GM18520 (cell line): ENCODE data around the gene CD276.

ENCODE experiments used
- ATAC-seq: cut with Tn5 transposase; IDR thresholded peaks from one replicate; pipeline ENCODE4 v1.9.1; 2021; ENCODE audit not compliant: unreplicated experiment

The CD276 gene

DNA sequence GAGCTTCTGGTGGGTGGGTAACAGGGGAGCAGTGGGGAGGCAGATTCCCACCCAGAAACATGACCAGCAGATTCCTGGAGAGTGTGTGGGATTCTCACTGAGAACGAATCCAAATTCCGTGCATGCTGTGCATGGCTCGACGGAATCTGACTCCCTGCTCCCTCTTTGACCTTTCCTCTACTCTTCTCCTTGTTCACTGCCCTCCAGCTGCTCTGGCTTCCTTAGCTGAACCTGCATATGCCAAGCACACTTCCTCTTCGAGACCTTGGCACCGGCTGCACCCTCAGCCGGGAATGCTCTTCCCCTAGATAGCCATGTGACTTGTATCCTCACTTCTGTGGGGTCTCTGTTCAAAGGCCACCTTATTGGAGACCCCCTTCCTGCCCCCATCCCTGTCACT is 62.7 kb downstream of the CD276 start:
- no peak for ATAC-seq

DNA sequence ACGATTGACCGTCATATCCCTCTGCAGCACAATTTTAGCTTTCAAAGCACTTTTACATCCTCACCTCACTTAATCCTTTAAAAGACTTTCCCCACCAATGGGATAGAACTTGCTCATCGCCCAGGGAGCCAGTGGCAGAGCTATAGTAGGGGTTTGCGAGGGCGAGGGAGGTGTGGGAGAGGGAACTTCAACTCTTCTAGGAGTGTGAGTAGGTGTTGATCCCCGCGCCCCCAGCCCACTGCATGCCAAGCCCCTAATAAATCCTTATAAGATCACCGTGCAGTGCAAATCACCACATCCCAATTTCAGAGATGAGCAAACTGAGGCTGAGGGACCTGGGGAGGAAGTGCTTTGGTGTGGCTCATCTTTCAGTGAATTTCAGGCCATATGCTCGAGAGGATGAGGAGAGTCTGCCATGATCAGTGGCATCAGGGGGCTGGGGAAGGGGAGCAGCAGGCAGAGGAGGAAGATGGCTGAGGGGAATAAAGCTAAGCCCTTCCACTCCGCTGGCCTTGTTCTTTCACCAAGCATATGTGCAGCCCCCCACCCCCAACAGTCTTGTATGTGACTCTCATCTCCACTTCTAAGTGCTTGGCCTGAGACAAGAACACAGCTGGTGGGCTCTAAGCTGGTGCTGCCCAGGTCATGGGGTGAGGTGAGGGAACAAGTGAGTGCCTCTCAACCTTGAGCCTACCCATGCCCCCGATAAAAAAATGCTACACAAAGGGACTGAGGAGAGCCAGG is 63.8 kb downstream of the CD276 start:
- no peak for ATAC-seq

DNA sequence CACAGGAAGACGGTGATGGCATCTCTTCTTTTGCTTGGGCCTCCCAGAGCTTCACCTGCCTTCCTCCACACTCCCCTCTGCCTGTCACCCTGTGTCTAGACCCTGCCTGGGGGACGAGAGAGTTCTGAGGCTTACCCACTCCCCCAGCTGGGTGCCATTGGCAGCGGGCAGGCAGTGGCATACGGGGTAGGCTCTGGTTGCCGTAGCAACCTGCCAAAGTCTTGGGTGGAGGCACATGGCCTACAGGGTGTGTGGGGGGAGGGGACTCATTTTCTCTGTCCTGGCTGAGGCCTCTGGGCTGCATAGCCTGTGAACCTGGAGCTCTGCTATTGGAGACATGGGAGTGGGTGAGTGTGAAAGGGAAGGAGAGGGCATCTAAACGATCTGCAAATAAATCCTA is 64.5 kb downstream of the CD276 start:
- ATAC-seq = no peak

DNA sequence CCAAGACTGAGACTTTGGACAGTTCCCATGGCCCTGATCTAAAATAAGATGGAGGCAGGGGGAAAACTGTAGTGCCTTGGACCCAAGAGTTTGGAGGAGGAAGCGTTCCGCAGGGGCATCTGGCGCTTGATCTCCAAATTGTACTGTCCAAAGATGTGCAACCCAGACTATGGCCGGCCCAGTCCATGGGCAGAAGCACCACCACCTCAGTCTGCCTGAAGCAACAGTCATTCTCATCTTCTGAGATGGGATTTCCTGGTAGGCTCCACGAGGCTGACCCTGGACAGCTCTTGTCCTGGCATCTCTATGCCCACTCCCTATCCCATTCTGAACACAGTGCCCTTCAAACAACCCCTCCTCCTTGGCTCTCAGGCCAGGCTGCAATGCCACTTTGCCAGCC is 65.3 kb downstream of the CD276 start:
- ATAC-seq = no peak

DNA sequence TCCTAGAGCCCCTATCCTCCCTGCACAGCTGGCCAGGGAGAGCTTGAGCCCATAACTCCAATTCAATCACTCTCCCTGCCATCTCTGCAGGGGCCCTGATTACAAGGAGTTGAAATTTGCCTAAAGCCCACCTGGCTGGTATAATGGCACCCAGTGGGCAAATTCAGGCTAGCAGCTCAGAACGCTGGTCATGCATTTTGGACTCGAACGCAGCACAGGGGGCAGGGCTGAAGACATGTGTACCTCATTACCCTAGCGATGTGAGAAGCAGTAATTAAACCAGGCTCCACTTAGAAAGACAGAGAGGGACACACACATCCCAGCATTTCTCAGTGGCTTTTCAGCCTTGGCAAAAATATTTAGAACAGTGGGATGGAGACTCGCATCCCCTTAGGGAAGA is 65.8 kb downstream of the CD276 start:
- ATAC-seq = no peak

DNA sequence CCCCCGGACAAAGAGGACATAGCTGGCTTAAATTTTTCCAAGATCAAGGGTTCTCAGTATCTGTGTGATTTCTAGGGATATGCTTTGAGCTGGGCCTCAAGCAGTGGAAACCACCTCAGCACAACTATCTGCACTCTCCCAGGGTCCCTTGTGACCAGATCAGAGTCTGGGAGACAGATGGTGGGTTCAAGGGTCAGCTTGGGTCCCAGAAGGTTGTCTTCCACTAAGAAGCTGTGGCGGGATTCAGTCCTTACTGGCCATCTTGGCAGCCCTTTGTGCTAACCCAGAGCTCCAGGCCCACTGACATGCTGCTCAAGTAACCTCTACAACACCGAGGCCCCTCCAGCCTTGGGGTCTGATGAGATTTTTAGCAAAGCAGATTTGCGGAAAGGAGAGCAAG is 66.3 kb downstream of the CD276 start:
- no peak for ATAC-seq

DNA sequence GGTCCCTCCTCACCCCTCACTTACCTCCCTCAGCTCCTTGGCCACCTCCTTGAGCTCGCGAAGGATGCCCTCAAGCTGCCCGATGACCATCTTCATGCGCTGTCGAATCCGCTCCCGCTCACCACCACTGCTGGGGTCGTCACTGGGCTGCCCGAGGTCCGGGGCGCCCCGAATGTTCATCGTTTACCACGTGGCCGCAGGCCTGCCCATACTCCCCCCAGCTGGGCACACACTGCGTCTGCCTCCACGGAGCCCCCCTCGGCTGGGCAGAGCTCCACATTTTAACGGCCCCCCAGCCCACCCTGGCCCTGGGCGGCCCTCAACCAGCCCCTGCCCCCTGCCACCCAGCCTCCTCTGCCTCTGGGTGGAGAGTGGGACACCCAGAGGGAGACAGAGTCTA is 66.8 kb downstream of the CD276 start:
- no peak for ATAC-seq

DNA sequence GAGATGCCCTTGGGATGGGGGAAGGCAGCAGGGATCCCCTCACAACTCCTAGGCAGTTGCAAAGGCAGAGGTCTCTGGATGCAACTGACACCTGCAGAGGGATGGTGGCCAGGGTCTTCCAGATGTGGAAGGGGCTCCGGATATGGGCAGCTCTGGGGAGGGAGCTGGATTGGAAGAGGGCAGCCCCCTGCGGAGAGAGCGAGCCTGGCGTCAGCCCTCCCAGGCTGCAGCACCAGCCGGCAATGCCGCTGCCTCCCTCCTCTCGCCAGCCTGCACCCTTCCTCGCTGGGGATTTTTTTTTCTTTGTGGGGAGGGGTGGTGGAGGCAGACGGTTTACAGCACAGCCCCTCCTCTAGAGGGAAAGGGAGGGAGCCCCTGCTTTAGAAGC is 67.3 kb downstream of the CD276 start:
- ATAC-seq = no peak

DNA sequence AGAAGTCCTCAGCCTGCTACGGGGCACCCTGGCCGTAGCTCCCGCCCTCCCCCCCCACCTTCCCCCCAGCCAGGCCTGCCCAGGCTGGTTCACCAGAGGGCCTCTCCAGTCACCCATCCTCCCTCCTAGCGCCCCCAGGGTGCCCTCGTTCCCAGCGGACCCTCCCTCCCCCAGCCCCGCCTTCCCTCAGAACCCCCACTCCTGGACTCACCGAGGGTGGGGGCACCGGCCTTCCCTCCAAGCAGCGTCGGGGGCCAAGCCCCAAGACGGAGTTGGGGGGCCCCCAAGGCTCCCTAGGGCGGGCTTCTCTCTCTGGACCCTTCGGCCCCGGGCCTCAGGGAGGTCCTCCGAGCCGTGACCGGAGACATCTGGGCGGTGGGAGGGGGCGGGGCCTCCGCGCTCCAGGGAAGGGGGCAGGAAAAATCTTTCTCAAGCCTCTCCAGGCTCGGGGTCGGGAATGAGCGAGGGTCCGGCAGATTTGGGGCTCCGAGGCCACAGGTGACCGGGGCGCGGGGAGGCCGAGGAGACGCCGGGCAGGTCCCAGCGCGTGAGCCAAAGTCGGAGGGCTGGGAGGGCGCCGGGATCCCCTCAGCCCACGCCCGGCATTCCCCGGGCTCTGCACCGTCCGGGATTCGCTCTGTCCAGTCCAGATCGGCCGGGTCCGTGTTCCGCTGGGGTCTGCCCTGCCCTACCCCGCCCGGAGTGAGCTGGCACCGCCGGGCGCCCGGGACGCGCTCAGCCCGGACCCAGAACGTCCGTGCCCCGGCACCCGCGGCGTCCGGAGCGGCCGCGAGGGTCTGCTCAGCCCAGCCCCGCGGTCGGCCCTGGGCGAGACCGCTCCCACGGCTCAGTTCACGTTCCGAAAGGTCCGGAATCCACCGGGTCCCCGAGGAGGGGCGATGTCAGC is 68.0 kb downstream of the CD276 start:
- no peak for ATAC-seq

DNA sequence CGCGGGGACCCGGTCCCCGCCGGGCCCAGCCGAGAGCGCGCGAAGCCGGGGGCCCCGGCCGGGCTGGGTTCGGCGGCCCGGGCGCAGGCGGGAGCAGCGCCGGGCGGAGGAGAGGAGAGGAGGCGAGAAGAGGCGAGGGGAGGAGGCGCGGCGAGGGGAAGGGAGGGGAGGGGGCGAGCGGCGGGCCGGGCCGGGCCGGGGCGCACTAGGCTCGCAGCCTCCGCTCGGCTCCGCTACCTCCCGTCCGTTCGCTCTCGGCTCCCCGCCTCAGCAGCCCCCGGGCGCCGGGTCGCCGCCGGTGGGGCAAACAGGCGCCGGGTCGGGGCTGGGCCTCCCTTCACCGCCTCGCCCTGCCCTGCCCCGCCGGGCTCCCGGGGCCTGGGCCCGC is 68.6 kb downstream of the CD276 start:
- no peak for ATAC-seq

DNA sequence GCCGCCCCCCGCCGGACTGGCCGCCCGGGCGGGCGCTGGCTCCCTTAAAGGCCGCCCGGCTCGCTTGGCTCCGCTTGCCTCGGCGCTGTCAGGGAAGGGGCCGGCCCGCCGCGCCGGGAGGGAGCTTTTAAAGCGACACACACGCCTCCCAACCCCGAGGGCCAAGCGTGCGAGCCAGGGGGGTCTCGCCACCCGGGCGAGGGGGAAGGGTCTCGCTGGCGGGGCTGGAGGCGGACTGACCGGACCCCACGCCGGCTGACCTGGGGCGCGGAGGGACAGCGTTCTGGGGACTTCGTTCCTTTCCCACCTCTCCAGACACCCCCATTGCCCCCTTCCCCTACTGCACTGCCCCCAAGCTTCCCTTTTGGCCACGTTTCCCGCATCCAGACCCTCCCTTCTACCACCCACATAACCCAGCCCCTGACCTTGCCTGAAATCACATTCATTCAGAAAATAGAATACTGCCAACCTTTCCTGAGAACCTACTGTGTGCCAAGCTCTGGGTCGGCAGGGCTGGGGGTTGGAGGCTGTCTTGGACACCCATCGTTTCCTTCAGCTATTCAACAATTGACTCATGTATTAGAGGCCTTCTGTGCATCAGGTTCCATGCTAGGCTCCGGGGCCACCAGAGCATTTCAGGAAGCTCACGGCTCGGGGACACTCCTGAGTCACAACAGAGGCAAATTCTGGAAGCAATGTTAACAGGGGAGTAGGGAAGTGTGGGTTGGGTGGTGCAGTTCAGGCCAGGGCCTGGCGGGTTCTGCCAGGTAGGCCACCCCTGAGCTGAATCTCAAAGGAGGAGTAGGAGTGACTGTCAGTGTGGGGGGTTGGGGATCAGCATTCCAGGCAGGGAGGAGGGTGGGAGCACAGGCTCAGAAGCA is 69.3 kb downstream of the CD276 start, which contains the start of gene INSYN1:
Gene INSYN1 (minus strand): TSS at position 102 of the 881 bp plus-strand sequence. CDS start 2,221 bp downstream, outside the sequence.
- ATAC-seq = no peak

DNA sequence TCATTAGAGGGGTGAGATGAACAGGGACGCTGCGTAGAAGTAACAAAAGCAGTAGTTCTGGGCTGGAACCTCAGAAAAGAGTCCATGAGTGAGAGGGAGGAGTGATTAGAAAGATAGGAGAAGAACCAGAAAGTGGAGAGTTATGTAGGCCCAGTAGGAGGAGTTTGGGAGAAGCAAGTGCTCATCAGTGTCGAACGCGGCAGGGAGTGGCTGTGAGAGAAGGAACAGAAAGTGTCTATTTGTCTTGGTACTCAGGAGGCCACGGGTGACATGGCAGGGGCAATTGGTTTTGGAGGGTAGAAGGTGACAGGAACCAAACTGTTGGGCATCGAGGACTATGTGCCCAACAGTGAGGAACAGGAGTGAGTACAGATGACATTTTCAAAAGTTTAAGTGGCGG is 70.3 kb downstream of the CD276 start:
- ATAC-seq = no peak

DNA sequence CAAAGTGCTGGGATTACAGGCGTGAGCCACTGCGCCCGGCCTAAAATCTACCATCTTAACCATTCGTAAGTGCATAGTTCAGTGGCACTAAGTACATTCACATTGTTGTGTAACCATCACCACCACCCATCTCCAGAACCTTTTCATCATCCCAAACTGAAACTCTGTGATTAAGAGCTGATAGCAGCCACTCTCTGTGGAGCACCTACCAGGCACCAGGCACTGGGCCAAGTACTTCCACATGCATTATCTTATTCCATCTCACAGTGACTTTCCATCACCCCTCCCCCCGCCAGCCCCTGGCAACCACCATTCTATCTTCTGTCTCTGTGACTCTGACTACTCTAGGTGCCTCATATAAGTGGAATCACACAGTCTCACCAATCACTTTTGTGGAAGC is 71.3 kb downstream of the CD276 start:
- ATAC-seq = no peak

DNA sequence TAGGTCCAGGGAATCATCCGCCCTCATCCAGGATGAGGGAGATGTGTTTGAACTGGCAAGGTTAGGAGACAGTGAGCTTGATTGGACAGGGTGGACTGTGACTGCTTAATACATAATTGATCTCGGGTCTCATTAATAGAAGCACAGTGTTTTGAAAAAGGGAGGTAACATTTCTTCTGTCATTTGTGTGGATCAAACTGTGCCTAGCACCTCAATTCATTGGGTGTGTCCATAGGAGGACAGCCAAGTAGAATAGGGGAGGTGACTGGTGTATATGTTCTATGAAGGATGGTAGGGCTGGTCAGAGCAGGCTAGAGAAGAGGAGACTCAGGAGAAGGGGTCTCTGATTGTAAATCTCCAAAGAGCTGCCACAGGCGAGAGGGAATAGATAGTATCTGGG is 71.8 kb downstream of the CD276 start:
- ATAC-seq = no peak

DNA sequence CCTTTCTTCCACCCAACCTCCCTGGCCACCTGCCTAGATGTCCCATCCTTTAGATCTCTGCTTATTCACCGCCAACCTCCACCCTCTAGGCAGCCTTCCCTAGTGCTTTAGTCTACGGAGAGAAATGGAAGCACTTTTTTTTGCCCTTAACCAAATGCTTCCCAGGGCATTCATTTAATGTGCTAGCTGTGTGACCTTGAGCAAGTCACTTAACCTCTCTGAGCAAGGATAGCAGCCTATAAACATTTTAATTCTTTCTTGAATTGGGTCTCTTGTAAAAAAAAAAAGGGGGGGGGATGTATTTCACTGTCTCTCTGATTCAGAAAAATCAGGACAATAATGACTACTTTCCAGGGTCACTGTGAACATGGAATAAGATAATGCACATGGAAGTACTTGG is 72.2 kb downstream of the CD276 start:
- no peak for ATAC-seq

DNA sequence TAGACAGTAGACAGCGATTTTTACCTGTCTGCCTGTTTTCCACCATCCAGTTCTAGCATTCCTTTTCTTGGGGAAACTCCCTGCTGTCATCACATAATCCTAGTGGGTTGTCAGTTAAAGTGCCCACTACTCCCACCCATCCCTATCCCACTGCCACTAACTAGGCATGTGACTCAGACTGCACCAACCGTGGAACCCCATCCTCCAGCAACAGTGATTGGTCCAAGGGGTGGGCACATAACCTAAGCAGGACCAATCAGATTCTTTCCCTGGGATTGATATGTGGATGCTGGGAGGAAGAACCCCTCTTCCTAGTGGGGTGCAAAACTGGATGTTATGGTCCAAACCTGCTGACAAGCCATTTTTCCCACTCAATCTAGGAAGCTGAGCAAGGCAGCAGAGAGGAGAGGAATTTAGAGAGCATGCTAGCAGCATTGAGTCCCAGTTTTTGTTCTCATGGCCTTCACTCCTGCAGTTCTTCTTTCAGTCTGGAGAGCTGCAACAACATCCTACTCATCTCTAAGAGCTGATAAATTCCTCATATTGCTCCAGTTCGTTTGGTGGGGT is 72.8 kb downstream of the CD276 start:
- no peak for ATAC-seq

DNA sequence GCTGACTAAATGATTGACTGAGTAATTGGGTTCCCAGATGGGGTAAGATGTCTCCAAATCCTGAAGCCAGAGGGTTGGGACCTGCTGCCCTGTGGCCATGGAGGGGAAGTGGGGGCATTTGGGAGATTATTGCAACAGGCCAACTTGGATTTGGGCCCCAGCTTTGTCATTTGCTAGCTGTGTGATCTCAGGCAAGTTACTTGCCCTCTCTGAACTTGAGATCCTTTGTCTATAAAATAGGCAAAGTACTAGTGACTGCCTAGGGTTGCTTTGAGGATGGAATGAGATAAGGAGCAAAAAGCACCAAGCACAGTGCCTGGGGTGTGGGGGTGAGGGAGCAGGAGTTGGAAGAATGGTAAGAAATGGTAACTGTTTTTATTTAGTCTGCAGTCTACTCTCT is 73.4 kb downstream of the CD276 start:
- ATAC-seq = no peak

DNA sequence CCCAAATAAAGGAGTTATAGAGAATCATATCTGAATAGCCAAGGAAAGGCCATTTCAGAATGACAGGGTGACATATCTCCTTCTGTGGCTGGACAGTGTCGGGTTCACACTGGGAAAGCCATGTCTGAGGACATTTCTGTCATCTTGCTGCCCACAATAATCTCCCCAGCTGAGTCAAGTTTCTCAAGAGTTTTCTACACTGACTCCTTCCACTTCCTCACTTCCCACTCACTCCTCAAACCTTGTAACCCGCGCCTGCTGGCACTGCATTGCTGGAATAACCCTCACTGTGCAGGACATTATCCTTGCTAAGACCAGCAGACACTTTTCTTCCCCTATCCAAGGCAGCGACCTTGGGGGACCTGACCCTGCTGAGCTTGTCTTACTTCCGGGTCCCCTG is 74.3 kb downstream of the CD276 start:
- no peak for ATAC-seq

DNA sequence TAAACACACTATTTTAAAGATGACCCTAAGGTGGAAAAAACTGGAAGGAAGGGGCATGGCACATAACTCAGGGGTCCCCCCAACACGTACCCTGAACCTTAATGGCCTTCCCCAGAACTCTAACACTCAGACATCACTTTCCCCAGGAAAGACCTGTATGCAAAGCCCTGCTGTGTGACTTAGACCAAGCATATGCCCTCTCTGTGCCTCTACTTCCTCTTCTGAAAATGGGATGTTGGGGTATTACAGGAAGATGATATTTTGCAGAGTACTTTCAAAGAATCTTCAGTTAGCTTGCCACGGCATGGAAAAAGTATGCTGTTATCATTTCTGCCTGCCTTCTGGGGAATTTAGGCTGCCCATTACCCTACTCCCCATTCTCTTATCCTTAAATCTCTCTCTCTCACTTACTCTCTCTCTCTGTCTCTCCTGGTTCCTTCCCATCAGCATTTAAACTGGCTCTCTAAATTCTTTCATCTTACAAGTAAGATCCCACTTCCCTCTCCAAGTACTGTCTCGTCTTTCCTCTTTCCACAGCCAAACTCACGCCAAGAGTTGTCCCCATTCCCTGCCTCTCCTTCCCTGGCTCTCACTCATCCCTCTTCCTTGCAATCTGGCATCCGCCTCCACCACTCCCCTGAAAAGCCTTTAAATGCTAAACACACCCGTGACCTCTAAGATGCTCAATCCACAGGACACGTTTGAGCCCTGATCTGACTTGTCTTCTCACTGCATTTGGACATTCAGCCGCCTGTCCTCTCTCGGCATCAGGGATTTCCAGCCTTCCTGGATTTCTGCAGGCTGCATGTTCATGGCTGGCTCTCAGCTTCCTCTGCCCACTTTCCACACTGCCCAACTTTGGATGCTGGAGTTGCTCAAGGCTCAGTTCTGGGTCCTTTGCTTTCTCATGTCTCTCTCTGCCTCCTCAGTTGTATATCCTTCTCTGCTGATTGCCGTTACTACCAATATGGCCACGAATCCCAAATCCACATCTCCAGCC is 76.4 kb downstream of the CD276 start:
- no peak for ATAC-seq

DNA sequence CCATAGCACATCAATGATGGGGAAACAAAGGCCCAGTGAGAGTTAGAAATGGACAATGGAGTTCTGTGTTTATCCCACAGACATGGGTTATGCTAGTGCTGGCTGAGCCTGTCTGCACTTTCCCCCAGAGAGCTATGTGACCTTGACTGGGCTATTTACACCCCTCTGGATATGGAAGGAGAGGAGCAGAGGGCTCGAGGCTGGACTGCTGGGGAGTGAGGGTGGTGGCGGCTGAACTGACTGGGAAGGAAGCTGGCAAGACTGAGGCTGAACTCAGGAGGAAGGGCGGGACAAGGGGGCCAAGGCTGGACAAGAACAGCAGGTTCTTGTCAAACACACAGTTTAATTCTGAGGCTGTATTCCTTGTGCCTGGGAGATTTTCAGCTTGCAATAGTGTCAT is 79.7 kb downstream of the CD276 start:
- ATAC-seq = no peak
